ENCODE measurements around the gene CCDC88C. TPM values are rescaled to one million over a fixed set of nuclear protein-coding genes. Genes with fewer than 3 reads are reported as not detected.
A peak's percentile ranks its signal among the peaks of the same experiment; 100 is the strongest.

CCDC88C gene
- total RNA-seq, 1 donor from 2014 or later: 48.2 TPM

DNA sequence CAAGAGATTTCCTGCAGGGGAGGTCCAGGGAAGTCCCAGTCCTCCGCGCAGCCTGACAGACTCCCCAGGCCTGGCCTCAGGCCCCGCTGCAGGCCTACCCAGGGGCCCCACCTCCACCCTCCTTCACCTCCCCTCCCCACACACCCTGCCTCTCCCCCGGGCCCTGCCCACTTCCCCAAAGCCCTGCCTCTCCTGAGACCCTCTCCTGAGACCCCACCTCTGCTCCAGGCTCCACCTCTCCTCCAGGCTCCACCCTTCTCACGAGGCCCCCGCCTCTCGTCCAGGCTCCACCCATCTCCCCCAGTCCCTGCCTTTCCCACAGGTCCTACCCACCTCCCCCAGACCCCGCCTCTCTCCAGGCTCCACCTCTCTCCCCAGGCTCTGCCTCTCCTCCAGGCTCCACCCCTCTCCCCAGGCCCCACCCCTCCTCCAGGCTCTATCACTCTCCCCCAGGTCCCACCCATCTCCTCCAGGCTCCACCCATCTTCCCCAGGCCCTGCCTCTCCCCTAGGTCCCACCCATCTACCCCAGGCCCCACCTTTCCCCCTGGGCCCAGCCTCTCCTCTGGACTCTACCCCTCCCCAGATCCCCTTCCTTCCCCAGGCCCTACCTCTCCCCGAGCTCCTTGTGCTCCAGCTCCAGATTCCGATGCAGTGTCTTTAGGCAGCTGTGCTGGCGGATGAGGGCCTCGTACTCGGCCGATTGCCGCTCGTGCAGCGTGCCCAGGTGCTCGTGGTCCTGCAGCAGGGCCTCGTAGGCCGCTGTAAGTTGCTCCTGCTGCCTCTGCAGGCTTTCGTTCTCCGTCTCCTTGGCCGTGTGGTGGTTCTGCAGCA lies 114.3 kb downstream of the CCDC88C start:
- TF ChIP-seq, protein P1, sequence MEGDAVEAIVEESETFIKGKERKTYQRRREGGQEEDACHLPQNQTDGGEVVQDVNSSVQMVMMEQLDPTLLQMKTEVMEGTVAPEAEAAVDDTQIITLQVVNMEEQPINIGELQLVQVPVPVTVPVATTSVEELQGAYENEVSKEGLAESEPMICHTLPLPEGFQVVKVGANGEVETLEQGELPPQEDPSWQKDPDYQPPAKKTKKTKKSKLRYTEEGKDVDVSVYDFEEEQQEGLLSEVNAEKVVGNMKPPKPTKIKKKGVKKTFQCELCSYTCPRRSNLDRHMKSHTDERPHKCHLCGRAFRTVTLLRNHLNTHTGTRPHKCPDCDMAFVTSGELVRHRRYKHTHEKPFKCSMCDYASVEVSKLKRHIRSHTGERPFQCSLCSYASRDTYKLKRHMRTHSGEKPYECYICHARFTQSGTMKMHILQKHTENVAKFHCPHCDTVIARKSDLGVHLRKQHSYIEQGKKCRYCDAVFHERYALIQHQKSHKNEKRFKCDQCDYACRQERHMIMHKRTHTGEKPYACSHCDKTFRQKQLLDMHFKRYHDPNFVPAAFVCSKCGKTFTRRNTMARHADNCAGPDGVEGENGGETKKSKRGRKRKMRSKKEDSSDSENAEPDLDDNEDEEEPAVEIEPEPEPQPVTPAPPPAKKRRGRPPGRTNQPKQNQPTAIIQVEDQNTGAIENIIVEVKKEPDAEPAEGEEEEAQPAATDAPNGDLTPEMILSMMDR (IDR thresholded peaks at IDR 0.05; ENCODE audit: unreplicated experiment): no peak
- Mint-ChIP-seq H3K27me3 (ENCODE audit: unreplicated experiment) (peaks cover 7% of the 10 kb centered on the region), H3K4me1 (ENCODE audit: unreplicated experiment) (peaks cover 32% of the 10 kb centered on the region), H3K36me3 (ENCODE audit: low read depth, unreplicated experiment) (peaks cover 54% of the 10 kb centered on the region), H3K9me3 (ENCODE audit: unreplicated experiment) (no peaks in the 10 kb centered on the region), H3K4me3 (ENCODE audit: unreplicated experiment) (no peak overlapping the region), H3K27ac (ENCODE audit: unreplicated experiment) (peak overlapping the region; percentile 57)
- DNase-seq (ENCODE audit: low spot score): peak; percentile 97

DNA sequence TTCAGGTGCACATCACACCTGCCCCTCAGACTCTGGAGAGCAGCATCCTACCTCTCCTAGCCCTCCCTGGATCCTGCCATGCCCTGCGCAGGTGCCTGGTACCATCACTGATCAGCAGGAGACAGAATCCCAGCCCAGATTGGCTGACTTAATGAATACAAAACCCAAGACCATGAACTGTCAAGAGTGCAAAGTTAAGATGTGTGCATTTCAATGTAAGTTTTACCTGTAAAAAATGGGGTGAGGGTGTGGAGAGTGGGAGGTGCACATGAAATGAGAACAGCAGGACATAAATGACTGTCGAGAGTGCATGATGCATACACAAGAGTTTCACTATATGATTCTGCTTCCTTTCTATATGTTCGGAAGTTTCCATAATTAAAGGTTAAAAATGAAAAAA lies 115.2 kb downstream of the CCDC88C start:
- Mint-ChIP-seq H3K4me3 (ENCODE audit: unreplicated experiment) (no peak overlapping the region), H3K9me3 (ENCODE audit: unreplicated experiment) (no peaks in the 10 kb centered on the region), H3K4me1 (ENCODE audit: unreplicated experiment) (peaks cover 32% of the 10 kb centered on the region), H3K27ac (ENCODE audit: unreplicated experiment) (peak overlapping the region; percentile 28), H3K36me3 (ENCODE audit: low read depth, unreplicated experiment) (peaks cover 47% of the 10 kb centered on the region), H3K27me3 (ENCODE audit: unreplicated experiment) (peaks cover 7% of the 10 kb centered on the region)
- DNase-seq (ENCODE audit: low spot score): no peak
- TF ChIP-seq, protein P1 (IDR thresholded peaks at IDR 0.05; ENCODE audit: unreplicated experiment): no peak

DNA sequence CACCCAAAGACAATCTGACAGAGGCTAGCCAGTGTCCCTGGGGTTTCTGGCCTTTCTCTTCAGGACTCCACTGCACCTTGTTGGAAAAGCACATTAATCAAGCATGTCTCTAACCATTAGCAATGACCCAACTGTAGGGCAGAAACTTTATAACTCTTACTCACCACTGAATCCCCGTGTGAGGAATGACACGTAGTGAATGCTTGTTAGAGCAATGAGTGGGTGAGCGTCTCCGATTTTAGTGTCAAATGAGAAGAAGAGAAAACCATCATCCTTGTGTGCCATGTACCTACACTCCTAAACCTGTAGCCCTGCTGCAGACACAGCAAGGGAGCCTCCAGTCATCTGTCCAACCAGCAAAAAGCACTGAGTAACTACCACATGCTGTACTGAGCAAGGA lies 116.7 kb downstream of the CCDC88C start:
- TF ChIP-seq, protein P1 (IDR thresholded peaks at IDR 0.05; ENCODE audit: unreplicated experiment): no peak
- Mint-ChIP-seq H3K4me1 (ENCODE audit: unreplicated experiment) (peaks cover 23% of the 10 kb centered on the region), H3K27me3 (ENCODE audit: unreplicated experiment) (peaks cover 10% of the 10 kb centered on the region), H3K27ac (ENCODE audit: unreplicated experiment) (no peak overlapping the region), H3K36me3 (ENCODE audit: low read depth, unreplicated experiment) (peaks cover 39% of the 10 kb centered on the region), H3K4me3 (ENCODE audit: unreplicated experiment) (peak overlapping the region; percentile 58), H3K9me3 (ENCODE audit: unreplicated experiment) (no peaks in the 10 kb centered on the region)
- DNase-seq (ENCODE audit: low spot score): no peak

DNA sequence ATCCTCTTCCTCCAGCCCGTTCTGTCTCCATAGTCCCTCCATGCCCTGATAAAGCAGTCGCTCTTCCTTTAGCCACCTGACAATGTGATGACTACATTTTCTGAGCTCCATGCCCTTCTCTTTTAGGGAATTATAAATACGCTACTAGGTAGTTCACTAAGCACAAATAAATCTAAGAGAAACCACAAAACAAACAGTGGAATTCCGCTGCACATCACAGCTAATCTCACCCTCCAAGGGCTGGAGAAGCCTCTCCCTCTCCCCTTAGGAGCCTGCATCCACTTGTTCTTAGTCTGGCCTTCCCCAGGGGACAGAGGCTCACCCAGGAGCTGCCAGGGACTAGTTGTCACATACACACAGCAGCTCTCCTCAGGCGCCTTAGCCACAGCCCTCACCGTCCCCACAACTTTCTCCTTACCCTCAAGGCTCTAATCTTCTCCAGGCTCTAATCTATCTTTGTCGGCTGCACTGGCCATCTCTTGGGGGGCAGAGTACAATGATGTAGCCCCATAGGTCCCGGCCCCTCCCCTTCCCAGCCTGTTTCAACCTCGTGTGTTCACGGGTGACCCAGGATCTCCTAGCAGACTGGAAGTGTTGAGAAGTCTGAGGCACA lies 117.2 kb downstream of the CCDC88C start:
- H3K27ac Mint-ChIP-seq (ENCODE audit: unreplicated experiment): no peak overlapping the region
- no peak for DNase-seq (ENCODE audit: low spot score)
- peaks cover 39% of the 10 kb centered on the region for H3K36me3 Mint-ChIP-seq (ENCODE audit: low read depth, unreplicated experiment)

More for the DNA sequence above, 117.2 kb downstream of the CCDC88C start:
- TF ChIP-seq, protein P1 (IDR thresholded peaks at IDR 0.05; ENCODE audit: unreplicated experiment): no peak
- Mint-ChIP-seq H3K4me3 (ENCODE audit: unreplicated experiment) (peak overlapping the region; percentile 58), H3K9me3 (ENCODE audit: unreplicated experiment) (no peaks in the 10 kb centered on the region), H3K27me3 (ENCODE audit: unreplicated experiment) (peaks cover 10% of the 10 kb centered on the region), H3K4me1 (ENCODE audit: unreplicated experiment) (peaks cover 23% of the 10 kb centered on the region)

Data from endothelial cell (in vitro differentiated cells).